PFSK-1 (cell line): ENCODE data around the gene RPUSD4.

Source experiments
- FOXP2 ChIP-seq: optimal IDR thresholded peaks from 2 replicates; pipeline ENCODE3; 2011; ENCODE audit warnings: borderline replicate concordance, control low read depth, inconsistent platforms; ENCODE audit not compliant: insufficient read depth; ENCODE audit errors: extremely low read length, extremely low read depth
- SIN3A ChIP-seq: IDR thresholded peaks from 2 replicates; pipeline ENCODE4 v1.6.1; 2012; ENCODE audit warnings: mild to moderate bottlenecking, low read length, moderate library complexity, borderline replicate concordance; ENCODE audit not compliant: insufficient read depth
- TAF1 ChIP-seq: IDR thresholded peaks from 2 replicates; pipeline ENCODE4 v1.6.1; 2012; ENCODE audit warnings: low read length, control low read depth, borderline replicate concordance; ENCODE audit not compliant: insufficient read depth

- no peak for TF ChIP-seq FOXP2
- no peak for TF ChIP-seq TAF1
- no peak for TF ChIP-seq SIN3A
Observed at GRCh38 chr11:126176853-126177470, 34.5 kb downstream of the RPUSD4 start.
